Tibial nerve (tissue), 4 donors: ENCODE measurements around the gene SLC52A3. TPM values are rescaled to one million over a fixed set of nuclear protein-coding genes. Genes with fewer than 3 reads are reported as not detected.
"Not testable (repeated sequence)": the region's sequence is repeated elsewhere in the genome, so short reads cannot be mapped to it uniquely, and the experiment has no call there.

Source experiments
- DNase-seq, 2 donors: peaks; one replicate each; pipeline ENCODE4 v3.0.0-alpha.2; 2019; ENCODE audit warnings: low spot score in 2 of 2
- H3K27ac ChIP-seq, 4 donors: fragments of 200-600 bp; sonication (generic) in 3 of 4; one replicate each; pipeline ENCODE4 v1.5.1; 2017 to 2019; ENCODE audit warnings: mild to moderate bottlenecking in 1 of 4
- H3K27me3 ChIP-seq, 2 donors: fragments of 200-600 bp; sonication (generic) in 1 of 2; one replicate each; pipeline versions ENCODE4 v1.5.1 to v1.6.0; 2017 to 2019
- H3K36me3 ChIP-seq, 3 donors: fragments of 200-600 bp; sonication (generic); one replicate each; pipeline ENCODE4 v1.5.1; 2018 to 2019
- H3K4me1 ChIP-seq, 4 donors: fragments of 200-600 bp; sonication (generic) in 3 of 4; one replicate each; pipeline ENCODE4 v1.5.1; 2017 to 2019
- H3K4me3 ChIP-seq, 4 donors: fragments of 200-600 bp; sonication (generic) in 3 of 4; one replicate each; pipeline ENCODE4 v1.5.1; 2017 to 2019; ENCODE audit warnings: mild to moderate bottlenecking in 1 of 4, moderate library complexity in 1 of 4
- H3K9me3 ChIP-seq, 4 donors: fragments of 200-600 bp; sonication (generic) in 3 of 4; one replicate each; pipeline ENCODE4 v1.5.1; 2017 to 2019
- CTCF ChIP-seq, 5 experiments: fragments of 200-600 bp in 3 of 5; fragments of 450-650 bp in 2 of 5; sonication (generic) in 3 of 5; IDR thresholded peaks; one replicate each; pipeline ENCODE4 v1.5.1; 2016 to 2019; ENCODE audit warnings: antibody characterized with exemption in 5 of 5, mild to moderate bottlenecking in 3 of 5, moderate library complexity in 2 of 5
- EP300 ChIP-seq, 2 donors: sonication (generic); formaldehyde crosslinking; IDR thresholded peaks; one replicate each; pipeline ENCODE4 v1.6.1; 2017; ENCODE audit warnings: antibody characterized with exemption in 2 of 2, mild to moderate bottlenecking in 1 of 2
- POLR2A ChIP-seq, 2 donors: fragments of 450-650 bp; IDR thresholded peaks; one replicate each; pipeline ENCODE4 v1.6.1; 2017; ENCODE audit warnings: antibody characterized with exemption in 2 of 2, mild to moderate bottlenecking in 2 of 2, moderate library complexity in 2 of 2
- WGBS, 2 donors: methylation state at CpG; one replicate each; pipeline ENCODE4 v1.1.5; 2018; 5-methylcytosine and 5-hydroxymethylcytosine counted together
- total RNA-seq, 4 donors: library from RNA; depleted of rRNA; stranded (reverse); fragments of >200 nt; gene quantifications; one replicate each; pipeline ENCODE4 v1.1.0, GENCODE V29; 2016

SLC52A3 gene
- 10 to 100 TPM in 1 of 4 donors, 1 to 10 TPM in 2, under 1 TPM in 1; 0.42 to 13.2 (median 2.4) TPM for total RNA-seq

- H3K4me1 ChIP-seq = no peaks in the 10 kb centered on the region
- peak within 1 kb of the TSS in 1 of 4 donors; percentile 46 for H3K27ac ChIP-seq
- DNase-seq = no peak
- peak within 1 kb of the TSS in 1 of 4 donors; percentile 20 for H3K4me3 ChIP-seq
- H3K36me3 ChIP-seq = no peaks in the 10 kb centered on the region
- 53 to 60% methylated on average over 11 to 12 of the region's 12 CpGs for WGBS, 2 donors
- peaks cover 0 to 6% of the 10 kb centered on the region in 2 donors for H3K27me3 ChIP-seq
- peak in 1 of 5 experiments; percentile 13 for TF ChIP-seq CTCF (IDR thresholded peaks at IDR 0.05)
- TF ChIP-seq EP300 (IDR thresholded peaks at IDR 0.05) = no peak
- H3K9me3 ChIP-seq = peaks cover 0 to 6% (median 0%) of the 10 kb centered on the region in 4 donors
These were observed at the start of gene SLC52A3 for GRCh38 chr20:768426-768978. Gene SLC52A3 (minus strand): TSS chr20:768500. CDS start chr20:765774, 2,726 bp downstream.

- DNase-seq = peak in 1 of 2 donors; percentile 46
These were observed 47.8 kb upstream of the SLC52A3 start for GRCh38 chr20:815914-816606.

GRCh38 chr20:815226-815625 lies 46.9 kb upstream of the SLC52A3 start:
- no peak overlapping the region for H3K4me3 ChIP-seq
- no peak for DNase-seq
- TF ChIP-seq POLR2A (IDR thresholded peaks at IDR 0.05) (no peak), CTCF (IDR thresholded peaks at IDR 0.05) (no peak), EP300 (IDR thresholded peaks at IDR 0.05) (no peak)

More at GRCh38 chr20:815914-816606, 47.8 kb upstream of the SLC52A3 start:
- peaks cover 0 to 3% (median 0%) of the 10 kb centered on the region in 4 donors for H3K4me1 ChIP-seq
- peaks cover 0 to 15% of the 10 kb centered on the region in 2 donors for H3K27me3 ChIP-seq
- TF ChIP-seq CTCF (IDR thresholded peaks at IDR 0.05) = peak; percentile 92 to 98 (median 95)
- TF ChIP-seq POLR2A (IDR thresholded peaks at IDR 0.05) = no peak
- no peaks in the 10 kb centered on the region for H3K36me3 ChIP-seq
- H3K9me3 ChIP-seq = no peaks in the 10 kb centered on the region
- no peak overlapping the region for H3K27ac ChIP-seq
- 27 to 28% methylated on average over 13 of the region's 13 CpGs for WGBS, 2 donors
- H3K4me3 ChIP-seq = no peak overlapping the region

GRCh38 chr20:813390-813789 lies 45.1 kb upstream of the SLC52A3 start:
- DNase-seq = no peak
- WGBS, 2 donors = 42 to 54% methylated on average over 8 of the region's 8 CpGs
- Histone ChIP-seq H3K9me3 (no peaks in the 10 kb centered on the region), H3K27me3 (peaks cover 0 to 19% of the 10 kb centered on the region in 2 donors), H3K27ac (no peak overlapping the region), H3K4me3 (no peak overlapping the region), H3K4me1 (no peaks in the 10 kb centered on the region), H3K36me3 (no peaks in the 10 kb centered on the region)
- TF ChIP-seq CTCF (IDR thresholded peaks at IDR 0.05) (no peak), POLR2A (IDR thresholded peaks at IDR 0.05) (no peak), EP300 (IDR thresholded peaks at IDR 0.05) (no peak)

More at GRCh38 chr20:815226-815625, 46.9 kb upstream of the SLC52A3 start:
- H3K27me3 ChIP-seq = peaks cover 0 to 19% of the 10 kb centered on the region in 2 donors
- no peak overlapping the region for H3K27ac ChIP-seq
- no peaks in the 10 kb centered on the region for H3K36me3 ChIP-seq
- no peaks in the 10 kb centered on the region for H3K9me3 ChIP-seq
- peaks cover 0 to 3% (median 0%) of the 10 kb centered on the region in 4 donors for H3K4me1 ChIP-seq
- WGBS, 2 donors = 86 to 90% methylated on average over 9 to 10 of the region's 10 CpGs

- not testable (repeated sequence) for H3K36me3 ChIP-seq, H3K27ac ChIP-seq, DNase-seq, H3K9me3 ChIP-seq, H3K4me1 ChIP-seq, H3K4me3 ChIP-seq
- 44 to 46% methylated on average over 2 of the region's 2 CpGs for WGBS, 2 donors
- peaks cover 0 to 19% of the 10 kb centered on the region in 2 donors for H3K27me3 ChIP-seq
These were observed 44.1 kb upstream of the SLC52A3 start for GRCh38 chr20:812435-812814.

GRCh38 chr20:811776-812434 lies 43.6 kb upstream of the SLC52A3 start:
- 67 to 74% methylated on average over 13 of the region's 13 CpGs for WGBS, 2 donors
- H3K27ac ChIP-seq, H3K9me3 ChIP-seq, H3K4me1 ChIP-seq, H3K36me3 ChIP-seq, H3K4me3 ChIP-seq, DNase-seq: not testable (repeated sequence)
- H3K27me3 ChIP-seq = peaks cover 0 to 19% of the 10 kb centered on the region in 2 donors
